Measurements from ENCODE around the gene CTXND2. TPM values are rescaled to one million over a fixed set of nuclear protein-coding genes. Genes with fewer than 3 reads are reported as not detected.
A peak's percentile ranks its signal among the peaks of the same experiment; 100 is the strongest.

CTXND2 gene
- total and polyA plus RNA-seq, 10 donors, result not detected

DNA sequence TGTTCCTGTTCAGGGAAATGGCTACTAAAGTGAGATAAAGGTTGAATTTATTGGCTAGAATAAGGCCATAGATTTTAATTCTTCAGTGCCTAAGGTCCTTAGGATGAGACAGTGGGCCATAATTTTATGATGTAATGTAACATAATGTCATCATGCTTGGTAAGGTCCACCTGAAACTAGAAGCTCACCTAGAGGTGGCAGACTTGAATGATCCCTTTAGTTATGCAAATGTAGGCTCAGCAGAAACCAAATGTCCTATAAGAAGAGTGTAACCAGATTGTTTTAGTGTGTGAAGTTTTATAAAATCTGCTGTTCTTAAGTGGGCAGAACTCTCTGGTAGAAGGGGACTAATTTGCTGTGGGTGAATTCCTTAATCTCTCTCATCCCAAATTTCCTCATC lies 25.7 kb downstream of the CTXND2 start:
- Histone ChIP-seq H3K4me1 (peaks cover 0 to 5% (median 0%) of the 10 kb centered on the region in 6 donors), H3K36me3 (no peaks in the 10 kb centered on the region), H3K27me3 (replicated peaks in 1 of 7) (no peaks in the 10 kb centered on the region), H3K27ac (no peak overlapping the region), H3K9me3 (no peaks in the 10 kb centered on the region), H3K4me3 (no peak overlapping the region)
- intact Hi-C loops (cut with DNase I; ENCODE audit: low total_unique reads), result no loop called here
- TF ChIP-seq, protein P1, sequence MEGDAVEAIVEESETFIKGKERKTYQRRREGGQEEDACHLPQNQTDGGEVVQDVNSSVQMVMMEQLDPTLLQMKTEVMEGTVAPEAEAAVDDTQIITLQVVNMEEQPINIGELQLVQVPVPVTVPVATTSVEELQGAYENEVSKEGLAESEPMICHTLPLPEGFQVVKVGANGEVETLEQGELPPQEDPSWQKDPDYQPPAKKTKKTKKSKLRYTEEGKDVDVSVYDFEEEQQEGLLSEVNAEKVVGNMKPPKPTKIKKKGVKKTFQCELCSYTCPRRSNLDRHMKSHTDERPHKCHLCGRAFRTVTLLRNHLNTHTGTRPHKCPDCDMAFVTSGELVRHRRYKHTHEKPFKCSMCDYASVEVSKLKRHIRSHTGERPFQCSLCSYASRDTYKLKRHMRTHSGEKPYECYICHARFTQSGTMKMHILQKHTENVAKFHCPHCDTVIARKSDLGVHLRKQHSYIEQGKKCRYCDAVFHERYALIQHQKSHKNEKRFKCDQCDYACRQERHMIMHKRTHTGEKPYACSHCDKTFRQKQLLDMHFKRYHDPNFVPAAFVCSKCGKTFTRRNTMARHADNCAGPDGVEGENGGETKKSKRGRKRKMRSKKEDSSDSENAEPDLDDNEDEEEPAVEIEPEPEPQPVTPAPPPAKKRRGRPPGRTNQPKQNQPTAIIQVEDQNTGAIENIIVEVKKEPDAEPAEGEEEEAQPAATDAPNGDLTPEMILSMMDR (IDR thresholded peaks at IDR 0.05 in 8 of 11, conservative IDR thresholded peaks at IDR 0.05 in 3 of 11), result no peak
- TF ChIP-seq POLR2AphosphoS5 (IDR thresholded peaks at IDR 0.05) (no peak), POLR2A (IDR thresholded peaks at IDR 0.05) (no peak)
- DNase-seq, result no peak

DNA sequence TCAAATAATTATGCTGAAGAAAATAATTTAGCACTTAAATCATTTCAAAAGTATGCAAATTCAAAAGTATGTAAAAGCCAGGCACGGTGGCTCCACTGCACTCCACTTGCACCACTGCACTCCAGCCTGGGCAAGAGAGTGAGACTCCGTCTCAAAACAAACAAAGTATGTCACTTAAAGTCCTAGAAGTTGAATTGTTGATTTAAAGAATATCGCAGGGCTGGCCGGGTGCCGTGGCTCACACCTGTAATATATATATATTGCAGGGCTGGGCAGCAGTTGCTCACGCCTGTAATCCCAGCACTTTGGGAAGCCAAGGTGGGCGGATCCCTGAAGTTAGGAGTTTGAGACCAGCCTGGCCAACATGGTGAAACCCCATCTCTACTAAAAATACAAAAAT lies 30.5 kb downstream of the CTXND2 start:
- Histone ChIP-seq H3K27ac (no peak overlapping the region), H3K4me3 (no peak overlapping the region), H3K27me3 (replicated peaks in 1 of 7) (no peaks in the 10 kb centered on the region), H3K9me3 (no peaks in the 10 kb centered on the region), H3K36me3 (no peaks in the 10 kb centered on the region), H3K4me1 (peaks cover 0 to 4% (median 3%) of the 10 kb centered on the region in 6 donors)
- DNase-seq, result no peak
- WGBS, 5 donors, result 87 to 95% (median 92%) methylated on average over 7 of the region's 7 CpGs
- TF ChIP-seq POLR2AphosphoS5 (IDR thresholded peaks at IDR 0.05) (no peak), POLR2A (IDR thresholded peaks at IDR 0.05) (no peak)
- TF ChIP-seq, protein P1 (IDR thresholded peaks at IDR 0.05 in 8 of 11, conservative IDR thresholded peaks at IDR 0.05 in 3 of 11), result no peak
- intact Hi-C loops (cut with DNase I; ENCODE audit: low total_unique reads), result no loop called here

DNA sequence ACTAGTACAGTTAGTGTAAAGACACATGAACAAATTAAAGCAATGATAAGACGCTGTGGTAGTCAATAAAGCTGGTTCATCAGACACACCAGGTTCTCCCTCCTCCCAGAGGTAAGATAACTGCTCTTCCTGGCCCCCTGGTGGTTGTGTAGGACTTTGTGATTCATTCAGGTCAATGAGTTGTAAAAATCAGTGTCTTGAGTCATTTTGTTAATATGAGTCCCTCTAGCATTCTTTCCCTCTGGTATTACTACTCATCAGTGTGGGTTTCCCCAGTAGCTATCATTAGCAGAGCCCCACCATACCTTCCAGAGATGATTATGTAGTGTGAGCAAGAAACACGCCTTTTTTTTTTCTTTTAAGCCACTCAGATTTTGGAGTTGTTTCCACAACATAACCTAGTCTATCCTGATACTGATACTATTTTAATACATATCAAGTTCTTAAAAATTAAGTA lies 35.6 kb downstream of the CTXND2 start:
- H3K4me1 ChIP-seq, result peaks cover 10 to 28% (median 20%) of the 10 kb centered on the region in 6 donors
- 34 to 40% (median 36%) methylated on average over 2 of the region's 2 CpGs for WGBS, 5 donors
- H3K27me3 ChIP-seq (replicated peaks in 1 of 7), result no peaks in the 10 kb centered on the region
- H3K36me3 ChIP-seq, result peaks cover 0 to 2% (median under 1%) of the 10 kb centered on the region in 6 donors
- DNase-seq, result no peak
- no peak overlapping the region for H3K27ac ChIP-seq
- no peak overlapping the region for H3K4me3 ChIP-seq
- TF ChIP-seq POLR2A (IDR thresholded peaks at IDR 0.05) (no peak), POLR2AphosphoS5 (IDR thresholded peaks at IDR 0.05) (peak in 1 of 3 donors; percentile 22)
- TF ChIP-seq, protein P1 (IDR thresholded peaks at IDR 0.05 in 8 of 11, conservative IDR thresholded peaks at IDR 0.05 in 3 of 11), result peak; percentile 53 to 80 (median 70)
- intact Hi-C loops (cut with DNase I; ENCODE audit: low total_unique reads), result loop anchor here (5.0 to 10.0 kb wide), 2 partner anchors 40 to 52 kb away; partner anchors contain the start of gene CERS2
- H3K9me3 ChIP-seq, result no peaks in the 10 kb centered on the region

DNA sequence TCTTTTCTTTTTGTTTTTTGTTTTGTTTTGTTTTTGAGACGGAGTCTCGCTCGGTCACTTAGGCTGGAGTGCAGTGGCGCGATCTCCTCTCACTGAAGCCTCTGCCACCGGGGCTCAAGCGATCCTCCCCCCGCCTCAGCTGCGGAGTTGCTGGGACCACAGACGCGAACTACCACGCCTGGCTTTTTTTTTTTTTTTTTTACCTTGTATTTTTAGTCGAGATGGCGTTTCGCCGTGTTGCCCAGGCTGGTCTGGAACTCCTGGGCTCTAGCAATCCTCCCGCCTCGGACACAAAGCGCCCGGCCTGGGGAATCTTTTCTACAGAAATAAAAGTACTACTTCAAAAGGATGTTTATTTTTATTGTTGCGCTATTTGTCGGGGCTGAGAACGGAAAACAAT lies 38.1 kb downstream of the CTXND2 start:
- WGBS, 5 donors, result 44 to 83% (median 76%) methylated on average over 23 of the region's 23 CpGs
- intact Hi-C loops (cut with DNase I; ENCODE audit: low total_unique reads), result loop anchor here (10.0 kb wide), 1 partner anchor 50 kb away; the partner anchor contains the start of gene CERS2
- no peaks in the 10 kb centered on the region for H3K9me3 ChIP-seq

More for the DNA sequence above, 38.1 kb downstream of the CTXND2 start:
- H3K27ac ChIP-seq, result peak overlapping the region in 5 of 8 donors; percentile 85 to 95 (median 91)
- H3K4me1 ChIP-seq, result peaks cover 10 to 47% (median 27%) of the 10 kb centered on the region in 6 donors
- peak overlapping the region; percentile 39 to 78 (median 66) for H3K4me3 ChIP-seq
- no peaks in the 10 kb centered on the region for H3K27me3 ChIP-seq (replicated peaks in 1 of 7)
- peak; percentile 77 for DNase-seq
- no peak for TF ChIP-seq POLR2A (IDR thresholded peaks at IDR 0.05)
- TF ChIP-seq POLR2AphosphoS5 (IDR thresholded peaks at IDR 0.05), result no peak
- TF ChIP-seq, protein P1 (IDR thresholded peaks at IDR 0.05 in 8 of 11, conservative IDR thresholded peaks at IDR 0.05 in 3 of 11), result no peak
- peaks cover 0 to 28% (median 26%) of the 10 kb centered on the region in 6 donors for H3K36me3 ChIP-seq

Measured in spleen (tissue), 11 donors.